HG03025 (cell line): ENCODE measurements around the gene SKAP2.
"Not testable (repeated sequence)": the region's sequence is repeated elsewhere in the genome, so short reads cannot be mapped to it uniquely, and the experiment has no call there.

Experiments
- ATAC-seq: cut with Tn5 transposase; IDR thresholded peaks from one replicate; pipeline ENCODE4 v1.9.1; 2021; ENCODE audit warnings: mild to moderate bottlenecking, moderate library complexity; ENCODE audit not compliant: unreplicated experiment, low FRiP score

SKAP2 gene

GRCh38 chr7:26858241-26858715 is 6.1 kb downstream of the SKAP2 start:
- ATAC-seq = no peak

GRCh38 chr7:26857506-26858240 is 6.7 kb downstream of the SKAP2 start:
- ATAC-seq = no peak

DNA sequence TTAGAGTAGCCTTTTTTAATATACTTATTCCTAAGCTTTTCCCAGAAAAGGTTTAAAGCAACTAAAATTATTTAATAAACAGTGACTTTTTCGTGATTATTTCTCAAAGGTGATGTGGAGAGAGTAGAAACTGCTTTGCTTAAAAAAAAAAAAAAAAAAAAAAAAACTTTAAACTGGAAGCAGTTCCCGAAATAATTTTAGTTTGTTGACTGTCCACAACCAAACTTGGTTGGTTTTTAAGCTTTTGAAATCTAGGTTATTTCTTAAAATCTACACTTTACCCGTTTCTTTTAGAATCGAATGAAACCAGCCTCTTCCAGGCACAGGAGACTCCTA is 7.3 kb downstream of the SKAP2 start:
- no peak for ATAC-seq

GRCh38 chr7:26856176-26856985 is 8.0 kb downstream of the SKAP2 start:
- ATAC-seq = no peak

DNA sequence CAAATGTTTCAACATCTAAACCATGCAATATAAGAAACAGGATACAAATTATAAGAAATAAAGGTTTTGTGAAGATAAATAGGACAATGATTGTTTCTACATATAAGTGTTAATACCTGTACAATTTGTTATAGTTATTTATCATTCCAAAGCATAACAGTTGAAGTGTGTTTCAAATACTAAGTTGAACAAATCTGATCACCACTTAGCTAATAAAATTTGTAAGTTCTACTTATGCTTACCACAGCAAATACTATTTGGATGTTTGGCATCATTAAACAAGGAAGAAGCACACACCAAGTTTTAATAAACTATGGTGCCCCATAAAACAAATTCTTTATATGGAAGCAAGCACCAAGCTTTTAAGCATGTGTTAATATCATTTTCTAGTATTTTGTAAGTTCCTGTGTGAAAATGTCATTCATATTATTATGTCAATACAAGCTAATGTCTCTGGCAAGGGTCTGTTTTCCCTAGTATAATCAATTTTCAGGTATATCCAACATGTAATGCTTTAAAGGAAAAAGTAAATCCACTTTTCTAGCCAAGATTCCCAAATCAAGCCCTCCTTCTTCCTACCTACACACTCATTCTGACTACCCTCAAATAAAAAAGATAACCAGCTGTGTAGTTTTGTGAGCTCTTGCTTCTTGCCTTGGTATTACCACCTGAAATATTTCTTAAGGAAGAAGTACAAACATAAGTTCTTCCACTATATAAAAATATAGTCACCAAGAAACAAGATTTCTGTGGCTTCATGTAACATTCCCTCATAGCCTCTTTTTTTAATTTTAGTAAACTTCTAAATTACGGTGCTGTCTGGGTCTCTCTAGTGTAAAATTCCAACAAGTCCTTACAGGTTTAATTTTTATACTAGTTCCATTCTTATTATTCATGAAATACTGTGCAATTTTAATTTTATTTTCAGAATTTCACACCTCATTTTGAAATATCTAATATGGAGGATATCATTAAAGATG is 9.2 kb downstream of the SKAP2 start:
- no peak for ATAC-seq

DNA sequence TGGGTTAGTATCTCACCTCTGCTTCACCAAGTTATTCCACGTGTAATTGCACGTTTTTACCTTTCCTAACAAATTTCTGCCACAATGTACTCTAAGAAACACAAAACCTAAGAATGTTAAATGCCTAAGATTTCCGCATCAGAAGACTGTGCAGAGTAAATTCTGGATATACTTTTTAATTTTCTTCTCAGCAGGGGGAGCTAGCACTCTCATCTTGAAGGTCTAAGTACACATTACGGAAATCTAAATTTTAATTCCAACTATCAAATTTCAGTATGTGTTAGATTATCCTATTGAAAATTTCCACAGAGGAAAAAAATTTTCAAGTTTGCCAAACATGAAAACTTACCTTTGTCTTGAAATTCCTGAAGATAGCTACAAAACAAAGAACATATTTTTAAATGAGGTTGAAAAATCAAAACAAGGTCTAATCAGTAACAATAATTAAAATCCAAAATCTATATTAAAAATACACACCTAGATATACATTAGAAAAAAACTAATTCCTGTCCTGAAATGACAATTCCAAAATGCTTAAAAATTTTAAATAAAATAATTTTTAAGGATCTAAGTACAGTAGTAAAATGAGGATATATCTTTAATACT is 10.5 kb downstream of the SKAP2 start:
- no peak for ATAC-seq

GRCh38 chr7:26850193-26850651 is 14.2 kb downstream of the SKAP2 start:
- no peak for ATAC-seq

- no peak for ATAC-seq
Observed at GRCh38 chr7:26843705-26844104, 20.7 kb downstream of the SKAP2 start.

- no peak for ATAC-seq
Observed at GRCh38 chr7:26842897-26843296, 21.5 kb downstream of the SKAP2 start.

DNA sequence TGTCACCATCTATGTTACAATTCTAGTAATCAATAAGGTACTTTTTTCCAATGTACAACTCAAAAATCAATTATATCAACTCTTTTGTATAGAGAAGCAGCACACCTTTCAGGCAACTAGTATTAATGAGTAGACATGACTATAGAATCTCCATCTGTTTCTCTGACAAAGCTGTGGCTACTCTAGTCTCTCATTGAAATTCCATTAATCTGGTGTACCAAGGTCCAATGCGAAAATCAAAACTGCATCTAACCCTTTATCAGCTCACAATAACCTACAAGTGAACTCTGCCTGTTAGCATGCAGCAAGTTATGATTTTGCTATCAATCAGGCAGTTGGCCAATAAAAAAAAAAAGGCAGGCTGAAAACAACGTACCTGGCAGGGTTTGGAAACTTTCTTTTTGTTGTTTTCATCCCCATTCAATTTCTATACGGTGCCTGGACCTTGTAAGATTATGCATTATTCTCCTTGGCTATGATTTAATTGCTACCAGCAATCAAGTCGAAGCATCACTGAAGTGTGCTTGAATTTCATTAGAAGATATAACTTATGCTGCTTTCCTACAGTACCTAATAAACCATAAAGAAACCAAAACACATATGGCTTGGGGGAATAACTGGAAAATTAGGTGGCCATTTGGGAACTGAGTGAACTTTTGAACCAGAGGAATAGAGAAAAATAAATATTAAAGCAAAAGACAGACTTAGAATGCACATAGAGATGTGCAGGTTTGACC is 23.2 kb downstream of the SKAP2 start:
- ATAC-seq = no peak

GRCh38 chr7:26836793-26837192 is 27.6 kb downstream of the SKAP2 start:
- not testable (repeated sequence) for ATAC-seq

GRCh38 chr7:26815426-26815825 is 49.0 kb downstream of the SKAP2 start:
- no peak for ATAC-seq

DNA sequence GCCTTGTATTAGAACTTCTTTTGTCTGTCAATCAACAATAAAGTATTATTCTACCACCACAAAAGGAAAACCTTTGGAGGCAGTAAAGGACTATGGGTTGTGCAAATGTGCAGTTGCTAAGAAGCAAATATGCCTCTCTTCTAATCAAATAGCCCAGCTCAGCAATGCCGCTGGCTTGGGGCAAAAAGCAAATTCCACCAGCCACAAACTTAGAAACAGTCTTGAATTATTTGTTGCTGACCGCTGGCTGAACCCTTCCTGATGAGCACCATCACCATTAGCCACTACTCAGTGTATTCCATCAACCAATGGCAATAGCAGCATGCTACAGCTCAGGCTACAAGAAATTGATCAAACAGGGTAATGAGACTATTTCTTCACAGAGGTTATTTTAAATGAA is 51.0 kb downstream of the SKAP2 start:
- ATAC-seq = no peak

DNA sequence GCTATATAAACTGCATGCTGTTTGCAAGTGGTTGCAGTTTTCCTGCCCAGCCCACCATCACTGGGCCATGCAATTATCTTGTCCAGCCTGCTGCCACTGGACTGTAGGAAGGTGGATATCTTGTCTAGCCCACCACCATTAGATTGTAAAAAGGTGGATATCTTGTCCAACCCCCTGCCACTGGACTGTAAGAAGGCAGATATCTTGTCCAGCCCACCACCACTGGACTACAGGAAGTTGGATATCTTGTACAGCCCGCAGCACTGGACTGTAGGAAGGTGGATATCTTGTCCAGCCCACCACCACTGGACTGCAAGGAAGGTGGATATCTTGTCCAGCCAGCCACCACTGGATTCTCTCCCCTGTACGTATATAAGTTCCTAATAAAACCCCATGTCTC is 69.8 kb downstream of the SKAP2 start:
- no peak for ATAC-seq

GRCh38 chr7:26792576-26792975 is 71.8 kb downstream of the SKAP2 start:
- ATAC-seq = no peak

- ATAC-seq = no peak
Observed at GRCh38 chr7:26792006-26792405, 72.4 kb downstream of the SKAP2 start.

DNA sequence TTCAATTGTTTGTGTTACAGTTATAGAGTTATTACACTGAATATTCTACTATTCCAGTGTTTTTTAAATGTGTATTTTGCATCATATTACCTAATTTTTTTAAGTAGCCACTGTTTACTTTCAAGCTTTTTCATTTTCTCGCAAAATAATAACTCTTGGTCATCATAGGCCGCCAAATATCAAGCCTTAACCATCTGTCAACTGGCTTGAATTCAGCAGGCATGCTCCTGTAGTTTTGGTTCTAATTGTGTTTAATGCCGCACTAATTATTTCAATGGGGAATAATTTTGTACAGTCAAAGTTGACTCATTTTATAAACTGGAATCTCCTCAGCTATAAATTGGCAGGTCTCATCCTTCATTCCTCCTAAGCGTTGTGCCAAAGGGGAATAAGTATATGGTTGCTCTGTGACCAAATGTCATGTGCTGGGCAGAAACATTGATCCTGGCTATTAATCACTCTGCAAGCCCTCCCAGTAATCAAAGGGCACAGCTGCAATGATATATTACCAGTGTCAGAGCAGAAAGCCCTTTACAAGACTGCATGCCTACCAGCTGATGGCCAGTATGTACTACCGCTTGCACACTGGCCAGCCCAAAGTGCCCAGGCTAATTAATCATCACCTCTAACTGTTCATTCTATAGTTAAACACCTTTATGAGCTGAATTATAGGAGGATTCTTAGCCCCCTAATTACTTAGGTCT is 74.8 kb downstream of the SKAP2 start:
- ATAC-seq = no peak

DNA sequence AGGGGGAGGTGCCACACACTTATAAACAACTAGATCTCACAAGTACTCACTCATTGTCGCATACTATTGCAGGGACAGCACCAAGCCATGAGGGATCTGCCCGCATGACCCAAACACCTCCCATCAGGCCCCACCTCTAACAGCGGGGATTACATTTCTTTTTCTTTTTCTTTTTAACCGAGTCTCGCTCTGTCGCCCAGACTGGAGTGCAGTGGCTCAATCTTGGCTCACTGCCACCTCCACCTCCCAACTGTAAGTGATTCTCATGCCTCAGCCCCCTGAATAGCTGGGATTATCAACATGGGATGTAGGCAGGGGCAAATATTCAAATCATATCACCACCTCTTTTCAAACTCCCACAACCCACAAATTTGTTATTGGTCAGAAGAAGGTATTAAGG is 76.7 kb downstream of the SKAP2 start:
- no peak for ATAC-seq

DNA sequence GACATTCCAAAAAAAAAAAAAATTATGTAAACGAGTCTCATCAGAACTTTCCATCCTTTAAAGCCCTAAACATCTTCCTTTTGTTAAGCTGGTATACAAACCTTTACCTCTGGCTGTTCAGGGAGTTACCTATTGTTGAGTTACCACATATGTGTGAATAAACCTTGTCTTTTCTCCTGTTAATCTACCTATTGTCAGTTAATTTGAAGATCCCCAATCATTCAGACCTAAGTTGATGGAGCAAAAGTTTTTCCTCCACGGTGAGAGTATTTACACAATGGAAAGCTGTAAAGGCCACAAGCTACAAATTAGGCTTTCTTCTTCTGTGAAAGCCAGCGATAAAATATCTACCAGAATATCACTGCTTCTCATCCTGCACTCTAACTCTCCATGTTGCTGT is 80.3 kb downstream of the SKAP2 start:
- ATAC-seq = no peak
